Spinal cord (tissue), 10 donors: Measurements from ENCODE around the gene RAD51B. TPM values are rescaled to one million over a fixed set of nuclear protein-coding genes. Genes with fewer than 3 reads are reported as not detected.
A peak's percentile ranks its signal among the peaks of the same experiment; 100 is the strongest.

Experiments
- DNase-seq, 6 donors: peaks; one replicate each; pipeline versions ENCODE4 v3.0.0 to v3.0.0-alpha.2; 2013 to 2015; ENCODE audit warnings: low spot score in 6 of 6, low read depth in 4 of 6
- H3K27ac ChIP-seq: one replicate; pipeline ENCODE4 v1.5.1; 2013; ENCODE audit warnings: low read depth, low read length, control low read depth
- H3K27me3 ChIP-seq: one replicate; pipeline ENCODE4 v1.6.1; 2013; ENCODE audit warnings: low read length; ENCODE audit not compliant: control insufficient read depth, insufficient read depth
- H3K36me3 ChIP-seq: one replicate; pipeline ENCODE4 v1.6.1; 2013; ENCODE audit warnings: low read length; ENCODE audit not compliant: control insufficient read depth, insufficient read depth
- H3K4me1 ChIP-seq: one replicate; pipeline ENCODE4 v1.6.1; 2013; ENCODE audit warnings: low read length; ENCODE audit not compliant: control insufficient read depth, insufficient read depth
- H3K4me3 ChIP-seq: one replicate; pipeline ENCODE4 v1.5.1; 2013; ENCODE audit warnings: low read depth, low read length, control low read depth
- H3K9me3 ChIP-seq: one replicate; pipeline ENCODE4 v1.6.1; 2013; ENCODE audit warnings: low read length; ENCODE audit not compliant: control insufficient read depth, insufficient read depth
- WGBS: methylation state at CpG from one replicate; pipeline ENCODE4 v1.1.5; 2013; ENCODE audit warnings: missing lambda C conversion rate; ENCODE audit not compliant: insufficient coverage; 5-methylcytosine and 5-hydroxymethylcytosine counted together
- polyA plus RNA-seq, 2 donors: library from polyadenylated mRNA; unstranded; fragments of 120-200 nt; gene quantifications; one replicate each; pipeline ENCODE4 v1.2.1, GENCODE V29; 2013; ENCODE audit not compliant: insufficient read length in 2 of 2
- total RNA-seq, 2 donors: library from RNA; depleted of rRNA in 1 of 2; stranded (reverse); fragments of 120-200 nt in 1 of 2; fragments of >200 nt in 1 of 2; gene quantifications; one replicate each; pipeline versions ENCODE4 v1.2.3 to v1.2.4, GENCODE V29; 2013 to 2014
- donor health status: healthy.

Gene RAD51B
- total and polyA plus RNA-seq, 4 donors = 5.7 to 28.9 (median 14.4) TPM

GRCh38 chr14:68654471-68654941, 834.9 kb downstream of the RAD51B start:
- Histone ChIP-seq H3K36me3 (no peaks in the 10 kb centered on the region), H3K4me3 (no peak overlapping the region), H3K9me3 (no peaks in the 10 kb centered on the region), H3K4me1 (peaks cover 65% of the 10 kb centered on the region), H3K27me3 (no peaks in the 10 kb centered on the region), H3K27ac (peak overlapping the region; percentile 82)
- DNase-seq = no peak
- WGBS = 82% methylated on average over 6 of the region's 9 CpGs

GRCh38 chr14:68655021-68655831, 835.6 kb downstream of the RAD51B start:
- 18% methylated on average over 9 of the region's 19 CpGs for WGBS
- DNase-seq = peak in 3 of 6 donors; percentile 32 to 78 (median 76)
- no peak overlapping the region for H3K4me3 ChIP-seq
- H3K36me3 ChIP-seq = no peaks in the 10 kb centered on the region
- peak overlapping the region; percentile 82 for H3K27ac ChIP-seq
- no peaks in the 10 kb centered on the region for H3K27me3 ChIP-seq
- H3K9me3 ChIP-seq = no peaks in the 10 kb centered on the region
- H3K4me1 ChIP-seq = peaks cover 71% of the 10 kb centered on the region

- 62% methylated on average over 1 of the region's 1 CpG for WGBS
- H3K4me1 ChIP-seq = peaks cover 71% of the 10 kb centered on the region
- H3K4me3 ChIP-seq = no peak overlapping the region
- DNase-seq = peak in 2 of 6 donors; percentile 35 to 53
- H3K36me3 ChIP-seq = no peaks in the 10 kb centered on the region
- no peaks in the 10 kb centered on the region for H3K9me3 ChIP-seq
- peak overlapping the region; percentile 82 for H3K27ac ChIP-seq
- no peaks in the 10 kb centered on the region for H3K27me3 ChIP-seq
Observed at GRCh38 chr14:68655911-68656316, 836.3 kb downstream of the RAD51B start.

- WGBS = 68% methylated on average over 4 of the region's 8 CpGs
- H3K4me3 ChIP-seq = no peak overlapping the region
- H3K27ac ChIP-seq = peak overlapping the region; percentile 82
- H3K36me3 ChIP-seq = no peaks in the 10 kb centered on the region
- peaks cover 67% of the 10 kb centered on the region for H3K4me1 ChIP-seq
- no peaks in the 10 kb centered on the region for H3K27me3 ChIP-seq
- H3K9me3 ChIP-seq = no peaks in the 10 kb centered on the region
- DNase-seq = no peak
Observed at GRCh38 chr14:68656452-68656851, 836.9 kb downstream of the RAD51B start.

GRCh38 chr14:68657300-68658028, 837.9 kb downstream of the RAD51B start:
- 100% methylated on average over 3 of the region's 4 CpGs for WGBS
- peak overlapping the region; percentile 85 for H3K27ac ChIP-seq
- H3K36me3 ChIP-seq = no peaks in the 10 kb centered on the region

GRCh38 chr14:68658029-68658509, 838.5 kb downstream of the RAD51B start:
- 82% methylated on average over 8 of the region's 8 CpGs for WGBS
- Histone ChIP-seq H3K27ac (peak overlapping the region; percentile 85), H3K27me3 (no peaks in the 10 kb centered on the region), H3K4me1 (peaks cover 57% of the 10 kb centered on the region), H3K4me3 (no peak overlapping the region), H3K36me3 (no peaks in the 10 kb centered on the region), H3K9me3 (no peaks in the 10 kb centered on the region)
- DNase-seq = no peak

More at GRCh38 chr14:68657300-68658028, 837.9 kb downstream of the RAD51B start:
- Histone ChIP-seq H3K9me3 (no peaks in the 10 kb centered on the region), H3K4me3 (no peak overlapping the region), H3K4me1 (peaks cover 57% of the 10 kb centered on the region), H3K27me3 (no peaks in the 10 kb centered on the region)
- DNase-seq = no peak

GRCh38 chr14:68658943-68659931, 839.7 kb downstream of the RAD51B start:
- DNase-seq = peak in 1 of 6 donors; percentile 71
- 53% methylated on average over 10 of the region's 20 CpGs for WGBS
- H3K4me1 ChIP-seq = peaks cover 56% of the 10 kb centered on the region

GRCh38 chr14:68660495-68660894, 840.9 kb downstream of the RAD51B start:
- peaks cover 47% of the 10 kb centered on the region for H3K4me1 ChIP-seq
- no peaks in the 10 kb centered on the region for H3K9me3 ChIP-seq
- 97% methylated on average over 5 of the region's 6 CpGs for WGBS

More at GRCh38 chr14:68658943-68659931, 839.7 kb downstream of the RAD51B start:
- H3K27ac ChIP-seq = peak overlapping the region; percentile 85
- no peaks in the 10 kb centered on the region for H3K36me3 ChIP-seq
- H3K27me3 ChIP-seq = no peaks in the 10 kb centered on the region
- no peaks in the 10 kb centered on the region for H3K9me3 ChIP-seq
- H3K4me3 ChIP-seq = no peak overlapping the region

More at GRCh38 chr14:68660495-68660894, 840.9 kb downstream of the RAD51B start:
- Histone ChIP-seq H3K36me3 (no peaks in the 10 kb centered on the region), H3K4me3 (no peak overlapping the region), H3K27me3 (no peaks in the 10 kb centered on the region), H3K27ac (no peak overlapping the region)
- DNase-seq = no peak
